H1 (cell line): ENCODE data around the gene MBNL1. TPM values are rescaled to one million over a fixed set of nuclear protein-coding genes. Genes with fewer than 3 reads are reported as not detected.

Experiments used
- CTCF ChIA-PET: fragments of 300-600 bp; sonication (Branson Sonifier 250); formaldehyde crosslinking; loops from one replicate; lab custom pipeline; 2021; ENCODE audit not compliant: partially characterized antibody; lab: Charles Lee
- POLR2A ChIA-PET: fragments of 300-600 bp; sonication (Branson Sonifier 250); formaldehyde crosslinking; loops from one replicate; lab custom pipeline; 2021; ENCODE audit warnings: inconsistent platforms; ENCODE audit not compliant: partially characterized antibody; lab: Charles Lee
- DNase-seq, 2 experiments: peaks; one replicate each; pipeline versions ENCODE4 v3.0.0 to v3.0.0-alpha.2; 2010 to 2022; ENCODE audit warnings: low spot score in 2 of 2, low read depth in 1 of 2, mixed read lengths in 1 of 2
- FAIRE-seq: peaks from 2 replicates; lab custom pipeline; 2011; peaks lifted over from hg19 to GRCh38; lab: Jason Lieb, UNC
- H2AFZ ChIP-seq: 2 replicates; pipeline ENCODE4 v1.8.1; 2012; ENCODE audit warnings: low read length, inconsistent platforms
- H2AK5ac ChIP-seq: 2 replicates; pipeline ENCODE4 v1.6.1; 2013; ENCODE audit warnings: low read depth, low read length
- H2BK120ac ChIP-seq: replicated peaks from 2 replicates; pipeline ENCODE3; 2013; ENCODE audit warnings: low read depth, low read length, inconsistent platforms
- H2BK12ac ChIP-seq: 2 replicates; pipeline ENCODE4 v1.6.1; 2013; ENCODE audit warnings: low read depth, low read length
- H2BK15ac ChIP-seq: 2 replicates; pipeline ENCODE4 v1.6.1; 2013; ENCODE audit warnings: low read length
- H2BK20ac ChIP-seq: 2 replicates; pipeline ENCODE4 v1.6.1; 2013; ENCODE audit warnings: low read length
- H2BK5ac ChIP-seq: 2 replicates; pipeline ENCODE4 v1.6.1; 2013; ENCODE audit warnings: low read depth, low read length
- H3K14ac ChIP-seq: 2 replicates; pipeline ENCODE4 v1.6.1; 2013; ENCODE audit warnings: inconsistent platforms; ENCODE audit not compliant: insufficient read length
- H3K18ac ChIP-seq: 2 replicates; pipeline ENCODE4 v1.6.1; 2013; ENCODE audit warnings: low read length; ENCODE audit errors: extremely low read depth
- H3K23ac ChIP-seq: 2 replicates; pipeline ENCODE4 v1.6.1; 2013; ENCODE audit warnings: inconsistent platforms; ENCODE audit not compliant: insufficient read length
- H3K23me2 ChIP-seq: 2 replicates; pipeline ENCODE4 v1.6.1; 2013; ENCODE audit warnings: low read depth, low read length
- H3K27ac ChIP-seq: 2 replicates; pipeline ENCODE4 v1.6.1; 2011; ENCODE audit warnings: low read depth, low read length, inconsistent platforms
- H3K27me3 ChIP-seq, 4 experiments: replicated peaks in 1 of 4; 1 replicate in 1 of 4; 2 replicates in 3 of 4; pipeline versions ENCODE4 v1.6.1 to v1.8.1; 2011 to 2013; ENCODE audit warnings: low read length in 3 of 4, mild to moderate bottlenecking in 3 of 4, inconsistent platforms in 2 of 4, mixed read lengths in 2 of 4, moderate library complexity in 1 of 4; ENCODE audit not compliant: control insufficient read depth in 3 of 4, insufficient read depth in 3 of 4; ENCODE audit errors: extremely low read depth in 1 of 4
- H3K36me3 ChIP-seq, 4 experiments: 2 replicates each; pipeline versions ENCODE4 v1.6.1 to v1.8.1; 2011 to 2013; ENCODE audit warnings: mild to moderate bottlenecking in 4 of 4, low read length in 3 of 4, moderate library complexity in 2 of 4, control low read depth in 1 of 4, inconsistent platforms in 1 of 4; ENCODE audit not compliant: insufficient read depth in 4 of 4, control insufficient read depth in 2 of 4
- H3K4ac ChIP-seq: replicated peaks from 2 replicates; pipeline ENCODE3; 2013; ENCODE audit warnings: low read length, low read depth, mixed read lengths, inconsistent platforms; ENCODE audit not compliant: insufficient read length
- H3K4me1 ChIP-seq, 4 experiments: replicated peaks in 1 of 4; 1 replicate in 1 of 4; 2 replicates in 3 of 4; pipeline versions ENCODE4 v1.6.1 to v1.8.1; 2011 to 2013; ENCODE audit warnings: low read length in 3 of 4, inconsistent platforms in 2 of 4, mixed read lengths in 1 of 4; ENCODE audit not compliant: insufficient read depth in 4 of 4, control insufficient read depth in 3 of 4
- H3K4me2 ChIP-seq, 2 experiments: 2 replicates each; pipeline versions ENCODE4 v1.6.1 to v1.8.1; 2011 to 2013; ENCODE audit warnings: low read depth in 2 of 2, low read length in 2 of 2, control low read depth in 1 of 2, inconsistent platforms in 1 of 2, mild to moderate bottlenecking in 1 of 2; ENCODE audit not compliant: insufficient read depth in 1 of 2
- H3K4me3 ChIP-seq, 4 experiments: fragments of 200-600, 300-600 bp in 1 of 4; sonication (generic), shearing (Covaris generic), sonication (Bioruptor Twin) in 1 of 4; 2 replicates each; pipeline versions ENCODE4 v1.5.1 to v1.8.1; 2011 to 2016; ENCODE audit warnings: low read length in 4 of 4, low read depth in 3 of 4, control low read depth in 2 of 4, inconsistent platforms in 2 of 4, mild to moderate bottlenecking in 2 of 4, mixed read lengths in 1 of 4, moderate library complexity in 1 of 4; ENCODE audit not compliant: insufficient read depth in 2 of 4; ENCODE audit errors: extremely low read depth in 1 of 4
- H3K56ac ChIP-seq: replicated peaks from 2 replicates; pipeline ENCODE3; 2013; ENCODE audit warnings: low read depth, mild to moderate bottlenecking, mixed read lengths, low read length, inconsistent platforms; ENCODE audit not compliant: insufficient read length
- H3K79me1 ChIP-seq: 2 replicates; pipeline ENCODE4 v1.6.1; 2013; ENCODE audit warnings: low read depth, low read length, control low read depth
- H3K79me2 ChIP-seq, 2 experiments: 2 replicates each; pipeline versions ENCODE4 v1.6.1 to v1.8.1; 2012 to 2013; ENCODE audit warnings: low read length in 2 of 2, mild to moderate bottlenecking in 2 of 2, inconsistent platforms in 1 of 2; ENCODE audit not compliant: insufficient read depth in 2 of 2, control insufficient read depth in 1 of 2
- H3K9ac ChIP-seq, 4 experiments: replicated peaks in 1 of 4; 1 replicate in 1 of 4; 2 replicates in 3 of 4; pipeline versions ENCODE4 v1.6.1 to v1.8.1; 2011 to 2013; ENCODE audit warnings: low read depth in 3 of 4, low read length in 3 of 4, control low read depth in 2 of 4, mild to moderate bottlenecking in 2 of 4, moderate library complexity in 2 of 4, inconsistent platforms in 1 of 4; ENCODE audit errors: extremely low read depth in 1 of 4
- H3K9me3 ChIP-seq, 2 experiments: 2 replicates each; pipeline versions ENCODE4 v1.6.1 to v1.8.1; 2012 to 2013; ENCODE audit warnings: mild to moderate bottlenecking in 2 of 2, moderate library complexity in 2 of 2, control low read depth in 1 of 2, inconsistent platforms in 1 of 2, low read depth in 1 of 2, low read length in 1 of 2, mixed read lengths in 1 of 2; ENCODE audit not compliant: insufficient read depth in 2 of 2
- H4K20me1 ChIP-seq, 2 experiments: replicated peaks in 1 of 2; 2 replicates each; pipeline versions ENCODE3 to v1.8.1; 2011 to 2013; ENCODE audit warnings: inconsistent platforms in 2 of 2, low read length in 2 of 2, mild to moderate bottlenecking in 1 of 2; ENCODE audit not compliant: insufficient read depth in 2 of 2, control insufficient read depth in 1 of 2
- H4K5ac ChIP-seq: 2 replicates; pipeline ENCODE4 v1.6.1; 2013; ENCODE audit warnings: low read length, low read depth, mixed read lengths, inconsistent platforms; ENCODE audit not compliant: insufficient read length
- H4K8ac ChIP-seq: 2 replicates; pipeline ENCODE4 v1.8.0; 2013; ENCODE audit warnings: mild to moderate bottlenecking, moderate library complexity, low read length, inconsistent platforms; ENCODE audit not compliant: insufficient read depth; ENCODE audit errors: extremely low read depth
- H4K91ac ChIP-seq: replicated peaks from 2 replicates; pipeline ENCODE3; 2013; ENCODE audit warnings: low read length, mixed read lengths, inconsistent platforms; ENCODE audit not compliant: insufficient read length
- HDAC6 ChIP-seq: IDR thresholded peaks from one replicate; pipeline ENCODE4 v1.7.1; 2012; ENCODE audit warnings: low read depth, mild to moderate bottlenecking, inconsistent platforms, low read length, moderate library complexity
- SIX5 ChIP-seq: IDR thresholded peaks from 2 replicates; pipeline ENCODE4 v1.6.1; 2011; ENCODE audit warnings: mild to moderate bottlenecking, low read depth, low read length
- SP1 ChIP-seq: IDR thresholded peaks from 2 replicates; pipeline ENCODE4 v1.6.1; 2011; ENCODE audit warnings: low read depth, low read length
- SP4 ChIP-seq: IDR thresholded peaks from 2 replicates; pipeline ENCODE4 v1.6.1; 2012; ENCODE audit warnings: low read length, inconsistent platforms
- WGBS, 2 experiments: shearing (Covaris generic) in 1 of 2; methylation state at CpG; one replicate each; pipeline versions ENCODE4 v1.1.6 to v1.1.7; 2013 to 2015; ENCODE audit warnings: low lambda C conversion rate in 2 of 2, mixed read lengths in 2 of 2, inconsistent platforms in 1 of 2, low coverage in 1 of 2, missing lambda C conversion rate in 1 of 2; ENCODE audit not compliant: insufficient replicate concordance in 2 of 2, insufficient coverage in 1 of 2, insufficient read length in 1 of 2; ENCODE audit errors: extremely low coverage in 1 of 2, missing lambda C conversion rate in 1 of 2; 5-methylcytosine and 5-hydroxymethylcytosine counted together
- polyA plus RNA-seq, 7 experiments: library from polyadenylated mRNA; depleted of rRNA in 3 of 7; stranded (reverse) in 5 of 7; unstranded in 2 of 7; fragments of >200 nt in 5 of 7; fragments of 200-250 nt in 2 of 7; gene quantifications; 1 replicate in 5 of 7; 2 replicates in 1 of 7; 4 replicates in 1 of 7; pipeline versions ENCODE4 v1.2.1 to v1.2.3, GENCODE V29; 2011 to 2013; ENCODE audit warnings: missing spikeins in 2 of 7, mixed read lengths in 2 of 7
- total RNA-seq: library from RNA; stranded (reverse); fragmentation: NEBNext Ultra II Directional; extraction: Animal tissue kit (Norgen Biotek cat#: 25700); gene quantifications from 2 replicates; pipeline ENCODE4 v1.2.1, GENCODE V29; 2021

MBNL1 gene
- total and polyA plus RNA-seq, 2 of the 8 experiments (the other 6 are each of a cell fraction or from before 2014, with no cell fraction given), result 5.0 to 16.4 TPM

- Histone ChIP-seq H3K4me3 (no peak overlapping the region), H2AFZ (no peak overlapping the region), H2BK5ac (no peak overlapping the region), H3K27ac (no peak overlapping the region), H3K79me2 (peaks cover 0 to 29% of the 10 kb centered on the region in 2 experiments; a peak in 2 of 4 replicates), H3K4me1 (peaks cover 1 to 11% (median 10%) of the 10 kb centered on the region in 4 experiments), H3K36me3 (no peaks in the 10 kb centered on the region), H2BK120ac (no peak overlapping the region), H3K9ac (no peak overlapping the region), H3K14ac (no peak overlapping the region), H4K20me1 (no peaks in the 10 kb centered on the region), H3K23ac (no peak overlapping the region), H3K79me1 (no peaks in the 10 kb centered on the region), H3K9me3 (no peaks in the 10 kb centered on the region), H3K18ac (no peak overlapping the region), H2BK15ac (no peak overlapping the region), H4K91ac (no peak overlapping the region), H3K23me2 (no peaks in the 10 kb centered on the region), H4K8ac (no peak overlapping the region), H3K27me3 (no peaks in the 10 kb centered on the region), H2AK5ac (no peak overlapping the region), H2BK20ac (no peak overlapping the region), H3K4me2 (no peak overlapping the region), H3K56ac (no peak overlapping the region), H4K5ac (no peak overlapping the region), H2BK12ac (no peak overlapping the region), H3K4ac (no peak overlapping the region)
- TF ChIP-seq SP4 (no peak), SP1 (no peak), SIX5 (no peak), HDAC6 (no peak)
- FAIRE-seq, result no peak
- DNase-seq, result no peak
- WGBS, 2 experiments, result 90% methylated on average over 6 of the region's 6 CpGs; no CpG with 5 or more reads in 1 of the 2 experiments
- POLR2A ChIA-PET, result no interaction called here
- CTCF ChIA-PET, result interaction anchor here (0.5 to 1.5 kb wide), 4 partner anchors 22 to 589 kb away, joined by 3 to 4 read pairs (median 4); no protein-coding TSS in a partner anchor
Observed at GRCh38 chr3:152309535-152310307, 41.0 kb downstream of the MBNL1 start.
